Epithelial cell of proximal tubule (primary cell): ENCODE measurements around the gene SLC7A4. TPM values are rescaled to one million over a fixed set of nuclear protein-coding genes. Genes with fewer than 3 reads are reported as not detected.

ENCODE experiments used
- DNase-seq: peaks from one replicate; pipeline ENCODE4 v3.0.0-alpha.2; 2011; ENCODE audit warnings: low read depth
- H3K4me3 ChIP-seq: 2 replicates; pipeline ENCODE4 v1.5.1; 2011; ENCODE audit warnings: low read depth, mild to moderate bottlenecking, low read length
- CTCF ChIP-seq: conservative IDR thresholded peaks from 2 replicates; pipeline ENCODE4 v1.5.1; 2012; ENCODE audit warnings: low read depth, mild to moderate bottlenecking, low read length
- total RNA-seq: library from RNA; depleted of rRNA; stranded (reverse); fragments of >200 nt; gene quantifications from 2 replicates; pipeline ENCODE4 v1.2.3, GENCODE V29; 2015

Gene SLC7A4
- total RNA-seq, 1 donor from 2014 or later = 1.8 TPM

DNA sequence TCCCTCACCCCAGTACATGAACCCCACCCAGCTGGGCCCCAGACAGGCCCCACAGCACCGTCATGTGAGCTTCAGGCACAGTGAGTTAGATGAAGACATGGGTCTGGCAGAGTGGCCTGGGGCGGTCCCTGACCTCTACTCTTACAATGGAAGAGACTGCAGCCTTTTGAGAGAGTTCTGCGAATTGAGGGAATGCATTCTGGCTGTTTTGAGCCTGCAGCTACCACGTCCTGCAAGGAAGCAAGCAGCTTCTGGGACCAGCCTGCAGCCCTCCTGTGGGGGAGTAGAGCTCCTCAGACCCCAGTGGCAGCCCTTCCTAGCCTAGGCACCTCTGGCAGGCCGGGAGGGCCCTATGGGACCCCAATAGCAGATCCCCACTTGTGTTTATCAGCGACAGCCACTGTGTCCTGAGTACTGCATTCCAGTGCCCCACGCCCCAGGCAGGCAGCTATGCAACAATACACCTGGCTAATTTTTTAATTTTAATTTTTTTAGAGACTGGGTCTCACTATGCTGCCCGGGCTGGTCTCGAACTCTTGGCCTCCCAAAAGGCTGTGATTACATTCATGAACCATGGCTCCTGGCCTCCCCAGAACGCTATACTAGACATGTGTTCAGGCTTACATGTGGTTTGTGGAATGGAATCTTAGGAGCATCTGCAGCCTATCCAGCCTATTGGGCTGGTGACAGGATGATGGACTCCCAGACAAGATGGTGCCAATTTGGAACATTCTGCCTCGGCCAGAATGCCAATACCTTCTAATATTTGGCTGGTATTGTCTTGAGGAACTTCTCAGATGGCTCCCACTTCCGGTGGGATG, 717 bp upstream of the SLC7A4 start:
- H3K4me3 ChIP-seq = no peak overlapping the region
- DNase-seq = no peak
- TF ChIP-seq CTCF = no peak

DNA sequence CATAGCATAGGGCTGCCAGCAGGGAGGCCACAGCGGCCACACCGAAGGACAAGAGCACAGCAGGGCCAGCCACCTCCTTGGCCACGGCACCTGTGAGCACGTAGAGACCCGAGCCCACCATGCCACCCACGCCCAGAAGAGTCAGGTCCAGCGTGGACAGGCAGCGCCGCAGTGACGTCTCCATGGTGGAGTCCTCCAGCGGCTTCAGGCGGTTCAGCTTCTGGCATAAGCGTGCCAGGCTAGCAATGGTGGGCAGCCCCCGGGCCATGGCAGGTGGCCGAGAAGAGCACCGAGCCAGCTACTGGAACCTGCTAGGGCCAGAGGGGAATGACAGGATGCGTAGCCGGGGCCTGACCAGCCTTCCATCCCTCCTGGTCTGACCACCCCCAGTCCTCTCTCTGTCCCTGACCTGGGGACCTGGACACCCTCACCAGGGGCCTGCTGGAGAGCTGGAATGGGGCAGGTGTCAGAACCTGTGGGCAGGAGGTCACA, 770 bp downstream of the SLC7A4 start:
- H3K4me3 ChIP-seq = no peak overlapping the region
- no peak for TF ChIP-seq CTCF
- no peak for DNase-seq

DNA sequence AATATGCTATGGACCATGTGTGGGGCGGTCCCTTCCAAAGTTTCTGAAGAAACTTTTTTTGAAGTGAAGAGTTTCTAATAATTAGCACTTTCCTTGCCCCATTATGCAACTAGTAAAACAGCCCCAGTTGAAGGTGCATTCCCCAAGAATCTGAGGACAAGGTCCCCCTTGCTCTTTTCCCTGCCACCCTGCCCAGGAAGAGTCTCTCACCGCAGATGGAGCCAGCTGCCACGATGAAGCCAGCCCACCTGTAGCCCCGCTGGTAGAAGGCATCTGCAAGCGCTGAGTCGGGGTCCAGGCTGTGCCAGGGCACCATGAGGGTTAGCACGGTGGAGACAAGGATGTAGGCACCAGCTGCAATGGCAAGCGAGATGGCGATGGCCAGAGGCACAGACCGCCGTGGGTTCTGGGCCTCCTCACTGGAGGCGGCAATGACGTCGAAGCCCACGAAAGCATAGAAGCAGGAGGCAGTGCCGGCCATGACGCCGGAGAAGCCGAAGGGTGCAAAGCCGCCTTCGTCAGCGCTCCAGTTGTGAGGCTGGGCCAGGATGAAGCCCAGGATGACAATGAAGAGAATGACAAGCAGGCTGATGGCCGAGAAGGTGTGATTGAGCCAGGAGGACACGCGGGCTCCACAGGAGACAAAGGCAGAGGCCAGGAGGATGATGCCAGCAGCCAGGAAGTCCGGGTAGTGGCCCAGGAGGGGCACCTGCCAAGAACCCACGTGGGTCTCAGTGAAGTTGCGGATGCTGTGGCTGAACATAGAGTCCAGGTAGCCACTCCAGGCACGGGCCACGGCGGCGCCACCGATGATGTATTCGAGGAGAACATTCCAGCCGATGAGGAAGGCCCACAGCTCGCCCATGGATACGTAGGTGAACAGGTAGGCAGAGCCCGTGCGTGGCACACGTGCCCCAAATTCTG, 1.5 kb downstream of the SLC7A4 start:
- DNase-seq = no peak
- no peak for TF ChIP-seq CTCF
- H3K4me3 ChIP-seq = no peak overlapping the region

- DNase-seq = no peak
- TF ChIP-seq CTCF = no peak
- no peak overlapping the region for H3K4me3 ChIP-seq
Observed at GRCh38 chr22:21030032-21030431, 2.3 kb downstream of the SLC7A4 start.

GRCh38 chr22:21029486-21030025, 2.8 kb downstream of the SLC7A4 start:
- no peak overlapping the region for H3K4me3 ChIP-seq
- DNase-seq = no peak
- TF ChIP-seq CTCF = no peak

GRCh38 chr22:21028277-21029251, 3.8 kb downstream of the SLC7A4 start:
- no peak for DNase-seq
- H3K4me3 ChIP-seq = no peak overlapping the region
- no peak for TF ChIP-seq CTCF
